Activated CD8-positive, alpha-beta T cell treated with anti-CD3 and anti-CD28 coated beads for 36 hours (primary cell): ENCODE results near the gene FXR2. TPM values are rescaled to one million over a fixed set of nuclear protein-coding genes. Genes with fewer than 3 reads are reported as not detected.

Experiments used
- ATAC-seq: fragments of 200-7000 bp; cut with Tn5 transposase; one replicate; pipeline ENCODE4 v1.10.0; 2021; ENCODE audit warnings: mild to moderate bottlenecking, moderate library complexity
- CTCF ChIA-PET: fragments of 350-600 bp; sonication (Branson Sonifier 250); formaldehyde crosslinking; loops from one replicate; lab custom pipeline; 2021; ENCODE audit warnings: antibody characterized with exemption; lab: Charles Lee
- POLR2A ChIA-PET: fragments of 350-600 bp; sonication (Branson Sonifier 250); formaldehyde crosslinking; loops from one replicate; lab custom pipeline; 2021; ENCODE audit warnings: antibody characterized with exemption; lab: Charles Lee
- DNase-seq: peaks from one replicate; pipeline ENCODE4 v3.0.0-alpha.2; 2020
- H3K27ac Mint-ChIP-seq: one replicate; pipeline ENCODE4 v1.8.0; 2021; ENCODE audit warnings: mild to moderate bottlenecking, mixed read lengths
- H3K27me3 Mint-ChIP-seq: one replicate; pipeline ENCODE4 v1.8.0; 2021; ENCODE audit warnings: mixed read lengths
- H3K36me3 Mint-ChIP-seq: one replicate; pipeline ENCODE4 v1.8.0; 2021; ENCODE audit warnings: low read depth, mixed read lengths
- H3K4me1 Mint-ChIP-seq: one replicate; pipeline ENCODE4 v1.8.0; 2021; ENCODE audit warnings: low read depth, mixed read lengths
- H3K4me3 Mint-ChIP-seq: one replicate; pipeline ENCODE4 v1.8.0; 2021; ENCODE audit warnings: mild to moderate bottlenecking, moderate library complexity, mixed read lengths
- H3K9me3 Mint-ChIP-seq: one replicate; pipeline ENCODE4 v1.8.0; 2021; ENCODE audit warnings: mixed read lengths
- intact Hi-C: fragments of 100-400 bp; cut with micrococcal nuclease; formaldehyde crosslinking; loops from one replicate; pipeline ENCODE4 v1.10.0; 2022
- total RNA-seq, 2 experiments: library from RNA; stranded (reverse); gene quantifications; one replicate each; pipeline ENCODE4 v1.2.3, GENCODE V29; 2021
- TF ChIP-seq, protein P1 (sequence below): fragments of 200-600 bp; IDR thresholded peaks from one replicate; pipeline ENCODE4 v1.8.0; 2022; ENCODE audit warnings: antibody characterized with exemption, mild to moderate bottlenecking

FXR2 gene
- total RNA-seq, 2 experiments from 2014 or later, result 28.6 to 33.1 TPM

DNA sequence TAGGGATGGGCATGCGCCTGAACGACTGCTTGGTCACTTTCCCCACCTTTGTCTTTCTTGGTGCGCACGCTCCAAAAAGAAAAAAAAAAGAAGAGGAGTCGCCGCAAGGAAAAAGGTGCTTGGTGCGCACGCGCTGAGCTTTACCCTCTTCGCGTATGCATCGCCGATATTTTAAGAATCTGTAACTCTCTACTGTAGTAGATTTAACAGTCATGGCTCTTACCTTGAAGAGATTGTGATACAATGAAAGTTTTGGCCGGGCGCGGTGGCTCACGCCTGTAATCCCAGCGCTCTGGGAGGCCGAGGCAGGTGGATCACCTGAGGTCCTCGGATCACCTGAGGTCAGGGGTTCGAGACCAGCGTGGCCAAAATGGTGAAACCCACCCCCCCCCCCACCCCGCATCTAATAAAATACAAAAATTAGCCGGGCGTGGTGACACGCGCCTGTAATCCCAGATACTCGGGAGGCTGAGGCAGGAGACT lies 609 bp upstream of the FXR2 start:
- ATAC-seq, result no peak
- ChIA-PET CTCF (interaction anchor here (0.8 to 1.4 kb wide), 12 partner anchors 9 to 291 kb away, joined by 3 to 13 read pairs (median 4); partner anchors contain the start of genes MPDU1, SAT2, SOX15 and TP53), POLR2A (interaction anchor here (0.7 to 2.9 kb wide), 9 partner anchors 12 to 231 kb away, joined by 3 to 23 read pairs (median 6); partner anchors contain the start of genes CD68, MPDU1, SAT2 and TP53)
- intact Hi-C loops, result no loop called here
- Mint-ChIP-seq H3K4me3 (peak overlapping the region; percentile 90), H3K9me3 (no peaks in the 10 kb centered on the region), H3K27ac (peak overlapping the region; percentile 89), H3K27me3 (no peaks in the 10 kb centered on the region), H3K36me3 (peaks cover 7% of the 10 kb centered on the region), H3K4me1 (peaks cover 28% of the 10 kb centered on the region)
- TF ChIP-seq, protein P1, sequence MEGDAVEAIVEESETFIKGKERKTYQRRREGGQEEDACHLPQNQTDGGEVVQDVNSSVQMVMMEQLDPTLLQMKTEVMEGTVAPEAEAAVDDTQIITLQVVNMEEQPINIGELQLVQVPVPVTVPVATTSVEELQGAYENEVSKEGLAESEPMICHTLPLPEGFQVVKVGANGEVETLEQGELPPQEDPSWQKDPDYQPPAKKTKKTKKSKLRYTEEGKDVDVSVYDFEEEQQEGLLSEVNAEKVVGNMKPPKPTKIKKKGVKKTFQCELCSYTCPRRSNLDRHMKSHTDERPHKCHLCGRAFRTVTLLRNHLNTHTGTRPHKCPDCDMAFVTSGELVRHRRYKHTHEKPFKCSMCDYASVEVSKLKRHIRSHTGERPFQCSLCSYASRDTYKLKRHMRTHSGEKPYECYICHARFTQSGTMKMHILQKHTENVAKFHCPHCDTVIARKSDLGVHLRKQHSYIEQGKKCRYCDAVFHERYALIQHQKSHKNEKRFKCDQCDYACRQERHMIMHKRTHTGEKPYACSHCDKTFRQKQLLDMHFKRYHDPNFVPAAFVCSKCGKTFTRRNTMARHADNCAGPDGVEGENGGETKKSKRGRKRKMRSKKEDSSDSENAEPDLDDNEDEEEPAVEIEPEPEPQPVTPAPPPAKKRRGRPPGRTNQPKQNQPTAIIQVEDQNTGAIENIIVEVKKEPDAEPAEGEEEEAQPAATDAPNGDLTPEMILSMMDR, result no peak
- DNase-seq, result no peak

DNA sequence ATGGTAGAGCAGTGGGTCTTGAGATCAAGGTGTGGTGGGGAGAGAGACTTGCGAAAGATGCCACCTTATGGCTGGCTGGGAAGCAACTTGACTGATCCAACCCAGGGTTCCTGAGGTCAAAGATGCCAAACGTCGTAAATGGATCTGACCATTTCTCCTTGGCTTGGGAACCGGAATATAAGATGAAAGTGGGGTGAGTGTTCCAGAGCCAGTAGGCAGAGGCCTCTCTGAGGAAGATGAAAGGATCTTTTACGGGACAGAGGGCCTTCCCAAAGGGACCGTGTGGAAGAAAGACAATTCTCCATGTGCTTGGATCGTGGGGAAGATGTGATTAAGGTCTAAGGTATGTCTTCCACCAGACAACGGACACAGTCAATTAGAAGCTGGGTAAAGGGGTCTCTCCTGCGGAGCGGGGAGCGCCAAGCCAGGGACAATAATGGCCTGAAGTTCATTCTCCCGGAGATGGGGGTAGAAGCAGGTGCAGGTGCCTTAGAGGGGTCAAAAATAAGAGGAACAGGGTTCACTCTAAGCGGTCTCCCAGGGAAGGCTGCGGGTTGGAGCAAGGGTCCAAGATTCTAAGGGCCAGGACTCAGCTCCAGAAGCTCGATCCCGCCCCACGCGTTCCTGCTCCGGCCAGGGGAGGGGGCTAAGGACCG lies 800 bp downstream of the FXR2 start:
- H3K4me3 Mint-ChIP-seq, result peak overlapping the region; percentile 90
- intact Hi-C loops, result no loop called here
- H3K4me1 Mint-ChIP-seq, result peaks cover 34% of the 10 kb centered on the region
- POLR2A ChIA-PET, result interaction anchor here (0.6 to 2.9 kb wide), 8 partner anchors 8 to 73 kb away, joined by 3 to 23 read pairs (median 6); partner anchors contain the start of genes MPDU1, SAT2 and TP53
- DNase-seq (no peak), ATAC-seq (no peak)
- H3K27me3 Mint-ChIP-seq, result no peaks in the 10 kb centered on the region
- H3K9me3 Mint-ChIP-seq, result no peaks in the 10 kb centered on the region
- CTCF ChIA-PET, result interaction anchor here (0.7 to 3.1 kb wide), 7 partner anchors 9 to 334 kb away, joined by 3 to 15 read pairs (median 3); partner anchors contain the start of genes ATP1B2 and SOX15
- TF ChIP-seq, protein P1, result no peak
- peak overlapping the region; percentile 86 for H3K27ac Mint-ChIP-seq
- H3K36me3 Mint-ChIP-seq, result peaks cover 7% of the 10 kb centered on the region

DNA sequence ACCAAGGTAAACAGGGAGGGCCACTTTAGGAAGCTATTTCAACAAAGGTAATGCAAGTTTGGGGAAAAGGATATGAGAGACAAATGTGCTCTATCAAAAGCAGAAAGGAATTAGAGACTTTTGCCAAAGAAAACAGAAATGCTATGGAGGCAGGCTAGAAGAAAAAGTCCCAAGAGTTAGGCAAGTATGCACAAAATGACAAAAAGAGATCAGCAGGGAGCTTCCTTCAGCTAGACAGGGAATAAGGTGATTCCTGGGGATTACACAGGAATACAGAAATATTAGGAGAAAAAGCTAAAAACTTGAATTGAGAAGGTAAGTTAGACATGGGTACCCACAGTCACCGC lies 2.4 kb downstream of the FXR2 start:
- intact Hi-C loops, result no loop called here

DNA sequence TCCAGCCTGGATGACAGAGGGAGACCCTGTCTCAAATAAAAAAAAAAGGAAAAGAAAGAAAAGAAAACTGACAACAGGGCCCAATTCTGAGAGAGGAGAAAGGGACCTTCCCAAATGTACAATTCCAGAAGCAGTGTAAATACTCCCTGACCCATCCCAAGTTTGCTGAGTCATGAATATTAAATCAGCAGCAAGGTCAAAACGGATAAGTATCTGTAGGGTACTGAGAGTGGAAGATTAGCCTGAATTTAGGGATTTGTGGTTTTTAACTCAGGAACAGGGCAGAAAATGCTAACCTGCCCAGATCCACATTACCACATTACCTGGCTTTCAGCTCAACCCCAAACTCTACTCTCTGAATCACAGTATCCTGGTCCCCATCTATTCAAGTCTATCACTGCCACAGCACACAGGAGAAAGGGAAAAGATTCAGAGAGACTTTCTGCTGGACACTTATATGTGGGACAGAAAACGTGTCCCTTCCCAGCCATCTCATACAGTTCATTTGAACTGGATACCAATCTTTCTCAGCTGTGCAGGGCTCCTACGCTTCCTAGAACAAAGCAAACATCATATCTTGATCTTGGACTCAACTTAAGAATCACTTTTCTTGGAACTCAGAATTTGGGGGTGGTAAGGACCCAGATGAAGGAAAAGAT lies 2.9 kb downstream of the FXR2 start:
- intact Hi-C loops, result no loop called here
- TF ChIP-seq, protein P1, result no peak
- no peak for ATAC-seq
- H3K9me3 Mint-ChIP-seq, result no peaks in the 10 kb centered on the region
- no peak for DNase-seq
- POLR2A ChIA-PET, result interaction anchor here (0.6 to 0.9 kb wide), 3 partner anchors 103 to 636 kb away, joined by 3 to 4 read pairs (median 3); partner anchors contain the start of gene CTC1
- no peak overlapping the region for H3K27ac Mint-ChIP-seq
- H3K27me3 Mint-ChIP-seq, result no peaks in the 10 kb centered on the region
- CTCF ChIA-PET, result interaction anchor here (1.0 to 3.1 kb wide), 5 partner anchors 14 to 88 kb away, joined by 3 to 15 read pairs (median 3); partner anchors contain the start of genes SOX15 and TP53
- H3K36me3 Mint-ChIP-seq, result peaks cover 7% of the 10 kb centered on the region
- H3K4me1 Mint-ChIP-seq, result peaks cover 34% of the 10 kb centered on the region
- peak overlapping the region; percentile 6 for H3K4me3 Mint-ChIP-seq

More for the DNA sequence above, 2.4 kb downstream of the FXR2 start:
- ATAC-seq, result no peak
- H3K9me3 Mint-ChIP-seq, result no peaks in the 10 kb centered on the region
- POLR2A ChIA-PET, result interaction anchor here (0.5 to 0.9 kb wide), 3 partner anchors 104 to 163 kb away, joined by 3 to 4 read pairs (median 3); no protein-coding TSS in a partner anchor
- DNase-seq, result no peak
- peaks cover 34% of the 10 kb centered on the region for H3K4me1 Mint-ChIP-seq
- no peaks in the 10 kb centered on the region for H3K27me3 Mint-ChIP-seq
- H3K36me3 Mint-ChIP-seq, result peaks cover 7% of the 10 kb centered on the region
- no peak overlapping the region for H3K27ac Mint-ChIP-seq
- CTCF ChIA-PET, result interaction anchor here (1.2 to 3.1 kb wide), 4 partner anchors 22 to 89 kb away, joined by 3 to 15 read pairs (median 4); partner anchors contain the start of genes SOX15 and TP53
- TF ChIP-seq, protein P1, result no peak
- H3K4me3 Mint-ChIP-seq, result peak overlapping the region; percentile 6
